Mesenchymal stem cell (in vitro differentiated cells and primary cell): ENCODE data around the gene FIGNL2.

Experiments
- DNase-seq: peaks from one replicate; pipeline ENCODE4 v3.0.0-alpha.2; 2013
- H2AFZ ChIP-seq: one replicate; pipeline ENCODE4 v1.6.1; 2013; ENCODE audit warnings: low read depth, mild to moderate bottlenecking, control low read depth, inconsistent platforms, low read length, moderate library complexity
- H2AK5ac ChIP-seq: 2 replicates; pipeline ENCODE4 v1.6.1; 2013; ENCODE audit warnings: low read length, moderate library complexity, mild to moderate bottlenecking, inconsistent platforms; ENCODE audit not compliant: severe bottlenecking
- H2BK120ac ChIP-seq: one replicate; pipeline ENCODE4 v1.6.1; 2013; ENCODE audit warnings: low read depth, mild to moderate bottlenecking, inconsistent platforms, low read length, moderate library complexity
- H2BK12ac ChIP-seq, 2 experiments: one replicate each; pipeline ENCODE4 v1.6.1; 2013; ENCODE audit warnings: inconsistent platforms in 2 of 2, low read length in 2 of 2, mild to moderate bottlenecking in 2 of 2, moderate library complexity in 2 of 2, control low read depth in 1 of 2
- H2BK15ac ChIP-seq: one replicate; pipeline ENCODE4 v1.6.1; 2013; ENCODE audit warnings: mild to moderate bottlenecking, low read depth, inconsistent platforms; ENCODE audit not compliant: poor library complexity, severe bottlenecking
- H2BK5ac ChIP-seq: 2 replicates; pipeline ENCODE4 v1.6.1; 2013; ENCODE audit warnings: low read depth, mild to moderate bottlenecking, low read length, control low read depth, inconsistent platforms; ENCODE audit not compliant: poor library complexity, severe bottlenecking
- H3K14ac ChIP-seq, 2 experiments: one replicate each; pipeline ENCODE4 v1.6.1; 2013; ENCODE audit warnings: inconsistent platforms in 2 of 2, low read length in 2 of 2, control low read depth in 1 of 2, mild to moderate bottlenecking in 1 of 2, moderate library complexity in 1 of 2
- H3K18ac ChIP-seq, 2 experiments: one replicate each; pipeline ENCODE4 v1.6.1; 2013; ENCODE audit warnings: inconsistent platforms in 2 of 2, low read length in 2 of 2, control low read depth in 1 of 2, low read depth in 1 of 2, mild to moderate bottlenecking in 1 of 2
- H3K23ac ChIP-seq, 2 experiments: one replicate each; pipeline ENCODE4 v1.6.1; 2013; ENCODE audit warnings: inconsistent platforms in 2 of 2, low read length in 2 of 2, mild to moderate bottlenecking in 2 of 2, moderate library complexity in 2 of 2, control low read depth in 1 of 2
- H3K27ac ChIP-seq: 2 replicates; pipeline ENCODE4 v1.5.1; 2013; ENCODE audit warnings: mild to moderate bottlenecking, moderate library complexity, low read length, control low read depth, inconsistent platforms; ENCODE audit not compliant: poor library complexity, severe bottlenecking
- H3K27me3 ChIP-seq, 2 experiments: 2 replicates each; pipeline versions ENCODE4 v1.6.1 to v1.7.0; 2013; ENCODE audit warnings: low read length in 2 of 2, mild to moderate bottlenecking in 2 of 2, moderate library complexity in 2 of 2, control low read depth in 1 of 2, inconsistent platforms in 1 of 2; ENCODE audit not compliant: control insufficient read depth in 1 of 2, insufficient read depth in 1 of 2
- H3K36me3 ChIP-seq, 2 experiments: 2 replicates each; pipeline versions ENCODE4 v1.6.1 to v1.7.0; 2013; ENCODE audit warnings: low read length in 2 of 2, control low read depth in 1 of 2, inconsistent platforms in 1 of 2, low read depth in 1 of 2, mild to moderate bottlenecking in 1 of 2; ENCODE audit not compliant: insufficient read depth in 2 of 2, control insufficient read depth in 1 of 2
- H3K4ac ChIP-seq, 2 experiments: one replicate each; pipeline ENCODE4 v1.6.1; 2013; ENCODE audit warnings: inconsistent platforms in 2 of 2, low read length in 2 of 2, mild to moderate bottlenecking in 2 of 2, moderate library complexity in 2 of 2, control low read depth in 1 of 2, low read depth in 1 of 2
- H3K4me1 ChIP-seq: 2 replicates; pipeline ENCODE4 v1.6.1; 2013; ENCODE audit warnings: low read depth, low read length, control low read depth; ENCODE audit not compliant: control insufficient read depth, insufficient read depth
- H3K4me2 ChIP-seq: 2 replicates; pipeline ENCODE4 v1.6.1; 2013; ENCODE audit warnings: low read length, mild to moderate bottlenecking, inconsistent platforms; ENCODE audit not compliant: poor library complexity, severe bottlenecking
- H3K4me3 ChIP-seq, 2 experiments: 2 replicates each; pipeline versions ENCODE4 v1.5.1 to v1.7.0; 2013; ENCODE audit warnings: low read length in 2 of 2, mild to moderate bottlenecking in 2 of 2, control low read depth in 1 of 2, low read depth in 1 of 2; ENCODE audit not compliant: insufficient read depth in 1 of 2
- H3K79me1 ChIP-seq: replicated peaks from 2 replicates; pipeline ENCODE4 v1.6.1; 2013; ENCODE audit warnings: mild to moderate bottlenecking, control low read depth, low read length, inconsistent platforms; ENCODE audit not compliant: poor library complexity, severe bottlenecking
- H3K9ac ChIP-seq: 2 replicates; pipeline ENCODE4 v1.7.0; 2013; ENCODE audit warnings: mild to moderate bottlenecking, low read length, moderate library complexity
- H3K9me3 ChIP-seq: 2 replicates; pipeline ENCODE4 v1.7.0; 2013; ENCODE audit warnings: mild to moderate bottlenecking, low read length; ENCODE audit not compliant: control insufficient read depth
- H4K8ac ChIP-seq: one replicate; pipeline ENCODE4 v1.6.1; 2013; ENCODE audit warnings: inconsistent platforms, mild to moderate bottlenecking, low read length, moderate library complexity
- H4K91ac ChIP-seq: one replicate; pipeline ENCODE4 v1.6.1; 2013; ENCODE audit warnings: mild to moderate bottlenecking, low read length, inconsistent platforms
- WGBS: methylation state at CpG from one replicate; pipeline ENCODE4 v1.1.7; 2013; ENCODE audit warnings: mixed read lengths; 5-methylcytosine and 5-hydroxymethylcytosine counted together

The FIGNL2 gene

GRCh38 chr12:51792417-51792816 is 56.1 kb downstream of the FIGNL2 start:
- H3K18ac ChIP-seq, result no peak overlapping the region
- H4K91ac ChIP-seq, result no peak overlapping the region

GRCh38 chr12:51788876-51789275 is 59.6 kb downstream of the FIGNL2 start:
- 49% methylated on average over 6 of the region's 6 CpGs for WGBS

More at GRCh38 chr12:51792417-51792816, 56.1 kb downstream of the FIGNL2 start:
- Histone ChIP-seq H2BK120ac (no peak overlapping the region), H2AK5ac (no peak overlapping the region), H2BK15ac (no peak overlapping the region), H3K4ac (no peak overlapping the region), H3K23ac (no peak overlapping the region), H2AFZ (no peak overlapping the region), H3K79me1 (no peaks in the 10 kb centered on the region), H3K36me3 (peaks cover 0 to 80% of the 10 kb centered on the region in 2 experiments), H2BK5ac (no peak overlapping the region), H3K4me2 (no peak overlapping the region), H2BK12ac (no peak overlapping the region), H3K4me3 (no peak overlapping the region), H3K27ac (no peak overlapping the region), H3K9me3 (no peaks in the 10 kb centered on the region), H4K8ac (no peak overlapping the region), H3K14ac (no peak overlapping the region), H3K27me3 (peaks cover 0 to 3% of the 10 kb centered on the region in 2 experiments), H3K4me1 (peaks cover 4% of the 10 kb centered on the region), H3K9ac (no peak overlapping the region)
- no peak for DNase-seq
- WGBS, result 97% methylated on average over 4 of the region's 5 CpGs

GRCh38 chr12:51785906-51786305 is 62.6 kb downstream of the FIGNL2 start:
- no peaks in the 10 kb centered on the region for H3K9me3 ChIP-seq

More at GRCh38 chr12:51788876-51789275, 59.6 kb downstream of the FIGNL2 start:
- Histone ChIP-seq H3K27me3 (peaks cover 0 to 3% of the 10 kb centered on the region in 2 experiments), H3K4me1 (peaks cover 4% of the 10 kb centered on the region), H2BK120ac (no peak overlapping the region), H2BK12ac (peak overlapping the region in 1 of 2 experiments; percentile 10), H2AK5ac (no peak overlapping the region), H4K8ac (no peak overlapping the region), H3K23ac (no peak overlapping the region), H2AFZ (no peak overlapping the region), H3K9ac (no peak overlapping the region), H3K9me3 (no peaks in the 10 kb centered on the region), H3K4me3 (no peak overlapping the region), H3K79me1 (no peaks in the 10 kb centered on the region), H3K18ac (no peak overlapping the region), H3K14ac (no peak overlapping the region), H3K36me3 (peaks cover 0 to 58% of the 10 kb centered on the region in 2 experiments), H3K27ac (no peak overlapping the region), H4K91ac (no peak overlapping the region), H2BK15ac (no peak overlapping the region), H3K4ac (no peak overlapping the region), H2BK5ac (no peak overlapping the region), H3K4me2 (no peak overlapping the region)
- DNase-seq, result peak; percentile 79

GRCh38 chr12:51784688-51785087 is 63.8 kb downstream of the FIGNL2 start:
- Histone ChIP-seq H3K4me2 (no peak overlapping the region), H2BK12ac (no peak overlapping the region), H3K36me3 (peaks cover 0 to 60% of the 10 kb centered on the region in 2 experiments), H3K4me1 (peaks cover 4% of the 10 kb centered on the region), H2BK15ac (no peak overlapping the region), H3K4ac (no peak overlapping the region), H3K9me3 (no peaks in the 10 kb centered on the region), H2BK120ac (no peak overlapping the region), H2BK5ac (no peak overlapping the region), H4K8ac (no peak overlapping the region), H3K9ac (no peak overlapping the region), H3K23ac (no peak overlapping the region), H3K27me3 (peaks cover 0 to 5% of the 10 kb centered on the region in 2 experiments), H3K79me1 (no peaks in the 10 kb centered on the region), H4K91ac (no peak overlapping the region), H3K14ac (no peak overlapping the region), H3K27ac (no peak overlapping the region), H2AK5ac (no peak overlapping the region), H2AFZ (no peak overlapping the region), H3K4me3 (no peak overlapping the region), H3K18ac (no peak overlapping the region)
- DNase-seq, result no peak
- WGBS, result 96% methylated on average over 2 of the region's 3 CpGs

More at GRCh38 chr12:51785906-51786305, 62.6 kb downstream of the FIGNL2 start:
- Histone ChIP-seq H3K27me3 (peaks cover 0 to 4% of the 10 kb centered on the region in 2 experiments), H3K27ac (no peak overlapping the region), H2BK120ac (no peak overlapping the region), H4K8ac (no peak overlapping the region), H3K4me3 (no peak overlapping the region), H3K4ac (no peak overlapping the region), H3K4me2 (no peak overlapping the region), H3K36me3 (peaks cover 0 to 63% of the 10 kb centered on the region in 2 experiments), H3K14ac (no peak overlapping the region), H2AK5ac (no peak overlapping the region), H3K79me1 (no peaks in the 10 kb centered on the region), H3K18ac (no peak overlapping the region), H3K23ac (no peak overlapping the region), H2AFZ (no peak overlapping the region), H2BK5ac (no peak overlapping the region), H2BK12ac (no peak overlapping the region), H3K9ac (no peak overlapping the region), H3K4me1 (peaks cover 4% of the 10 kb centered on the region), H4K91ac (no peak overlapping the region), H2BK15ac (no peak overlapping the region)
- DNase-seq, result no peak
- WGBS, result 94% methylated on average over 2 of the region's 2 CpGs
